ENCODE measurements around the gene DGKI. TPM values are rescaled to one million over a fixed set of nuclear protein-coding genes. Genes with fewer than 3 reads are reported as not detected.

DGKI gene
- total and polyA plus RNA-seq, 2 of the 4 experiments (the other 2 are of a cell fraction) = 3.9 to 15.8 TPM

- POLR2A ChIA-PET (ENCODE audit: unreplicated experiment) = no interaction called here
These were observed 130.7 kb downstream of the DGKI start for GRCh38 chr7:137716061-137716460.

More at GRCh38 chr7:137716061-137716460, 130.7 kb downstream of the DGKI start:
- TF ChIP-seq RAD21 (IDR thresholded peaks at IDR 0.05; ENCODE audit: low read length) = no peak
- no peak for TF ChIP-seq RFX5 (IDR thresholded peaks at IDR 0.05; ENCODE audit: low read depth, low read length)
- TF ChIP-seq ELK1 (IDR thresholded peaks at IDR 0.05; ENCODE audit: borderline replicate concordance, low read depth, low read length) = no peak
- no peak for TF ChIP-seq RCOR1 (IDR thresholded peaks at IDR 0.05; ENCODE audit: insufficient replicate concordance, low read length)
- TF ChIP-seq FOS (IDR thresholded peaks at IDR 0.05; ENCODE audit: low read depth, low read length) = no peak
- no peak for TF ChIP-seq BHLHE40 (IDR thresholded peaks at IDR 0.05; ENCODE audit: low read depth, low read length)
- no peak for TF ChIP-seq MXI1 (IDR thresholded peaks at IDR 0.05; ENCODE audit: borderline replicate concordance, low read depth, low read length)
- no peak for TF ChIP-seq USF2 (IDR thresholded peaks at IDR 0.05; ENCODE audit: low read depth, low read length)
- TF ChIP-seq NFE2L2 (IDR thresholded peaks at IDR 0.05; ENCODE audit: low read depth, low read length) = no peak
- Histone ChIP-seq H3K79me1 (ENCODE audit: low read depth in 1 of 2, low read length in 2 of 2) (no peaks in the 10 kb centered on the region), H4K20me1 (ENCODE audit: insufficient read depth, low read length) (no peaks in the 10 kb centered on the region), H3K4me3 (ENCODE audit: insufficient read depth, low read depth, low read length) (no peak overlapping the region), H3K18ac (ENCODE audit: low read depth, low read length) (no peak overlapping the region), H3K9ac (ENCODE audit: low read depth, low read length) (no peak overlapping the region), H3K56ac (ENCODE audit: extremely low read depth, insufficient read depth, low read length) (no peak overlapping the region), H2BK15ac (ENCODE audit: low read depth, low read length) (no peak overlapping the region), H3K23ac (ENCODE audit: low read depth, low read length) (no peak overlapping the region), H3K36me3 (ENCODE audit: control insufficient read depth, insufficient read depth, low read length) (no peaks in the 10 kb centered on the region), H4K91ac (ENCODE audit: insufficient read depth, low read depth, low read length) (no peak overlapping the region), H3K9me3 (ENCODE audit: control insufficient read depth, insufficient read depth, low read length) (no peaks in the 10 kb centered on the region), H2BK20ac (ENCODE audit: low read depth, low read length) (no peak overlapping the region), H2AK9ac (replicated peaks; ENCODE audit: low read depth, low read length, poor library complexity) (no peak overlapping the region), H2AK5ac (ENCODE audit: low read depth, low read length) (no peak overlapping the region), H2BK5ac (ENCODE audit: low read depth, low read length, poor library complexity, severe bottlenecking) (no peak overlapping the region), H3K4me1 (ENCODE audit: control insufficient read depth, insufficient read depth, low read length) (no peaks in the 10 kb centered on the region; the same call in 1 of the 2 replicates), H3K4ac (ENCODE audit: low read depth, low read length) (no peak overlapping the region), H3K27ac (ENCODE audit: insufficient read depth, low read length) (no peak overlapping the region), H2BK120ac (ENCODE audit: low read depth, low read length) (no peak overlapping the region), H3K14ac (replicated peaks; ENCODE audit: low read depth, low read length) (no peak overlapping the region), H3K4me2 (ENCODE audit: low read depth, low read length) (no peak overlapping the region), H3K9me1 (ENCODE audit: insufficient read depth, low read length) (no peaks in the 10 kb centered on the region), H2AFZ (replicated peaks; ENCODE audit: low read length, poor library complexity) (no peak overlapping the region), H4K8ac (ENCODE audit: low read depth in 2 of 2, low read length in 2 of 2) (no peak overlapping the region), H3K27me3 (ENCODE audit: control insufficient read depth, insufficient read depth, low read length) (no peaks in the 10 kb centered on the region), H4K5ac (ENCODE audit: low read depth, low read length) (no peak overlapping the region)
- CTCF ChIA-PET = interaction anchor here (1.0 kb wide), 1 partner anchor 9 kb away, joined by 3 read pairs; no protein-coding TSS in a partner anchor
- intact Hi-C loops (cut with micrococcal nuclease) (no loop called here), in situ Hi-C loops (cut with MboI; ENCODE audit: low sequenced_read_pairs) (no loop called here), dilution Hi-C loops (cut with HindIII; ENCODE audit: low sequenced_read_pairs, unreplicated experiment) (no loop called here)
- no peak for ATAC-seq (ENCODE audit: low read depth)
- no TSS peak for BruUV-seq (replicated peaks)
- no peak for DNase-seq
- 79% methylated on average over 3 of the region's 5 CpGs; no CpG with 5 or more reads in 1 of the 2 experiments for WGBS, 2 experiments (ENCODE audit: extremely low coverage in 2 of 2, insufficient read length in 1 of 2)
